ENCODE results near the gene SNAPC3.
"Not testable (repeated sequence)": the region's sequence is repeated elsewhere in the genome, so short reads cannot be mapped to it uniquely, and the experiment has no call there.

The SNAPC3 gene

DNA sequence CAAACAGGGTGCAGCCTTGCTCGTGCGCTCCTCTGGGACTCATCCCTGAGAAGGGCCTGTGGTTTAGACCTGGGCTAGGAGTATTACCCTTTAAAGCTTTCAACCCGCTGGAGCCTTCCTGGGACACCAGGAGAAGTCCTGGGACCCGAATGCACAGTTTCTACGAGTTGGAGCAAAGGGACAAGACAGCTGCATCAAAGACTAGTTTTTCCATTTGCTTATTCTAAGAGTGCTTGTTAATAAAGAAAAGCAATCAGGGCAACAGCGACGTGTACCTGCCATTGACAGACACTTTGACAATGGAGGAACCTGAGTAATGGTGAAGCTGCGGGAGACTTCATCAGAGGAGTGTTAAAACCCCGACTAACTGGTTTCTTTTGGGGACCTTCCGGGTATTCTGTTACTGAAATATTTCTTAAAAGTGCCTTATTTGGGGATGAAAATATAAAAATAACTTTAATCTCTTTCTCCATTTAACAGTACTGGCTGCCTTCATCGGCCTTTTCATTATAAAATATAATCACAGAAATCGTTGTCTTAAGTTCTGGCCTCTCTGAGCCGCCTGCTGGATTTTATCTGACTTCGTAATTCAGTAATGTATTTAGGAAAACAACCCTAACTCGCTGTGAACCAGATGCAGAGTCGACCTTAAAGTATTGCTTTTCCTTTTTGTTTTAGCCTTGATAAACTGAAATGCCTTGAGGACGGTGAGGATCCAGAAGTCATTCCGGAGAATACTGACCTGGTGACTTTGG is 732 bp downstream of the SNAPC3 start:
- DNase-seq (ENCODE audit: low read depth), result peak; percentile 76
- H3K4me3 ChIP-seq (ENCODE audit: low read length), result peak overlapping the region; percentile 87
- peak overlapping the region; percentile 95 for H3K9ac ChIP-seq (ENCODE audit: low read length)
- H3K27me3 ChIP-seq (replicated peaks; ENCODE audit: control insufficient read depth, insufficient read depth, low read length), result no peaks in the 10 kb centered on the region
- no peaks in the 10 kb centered on the region for H3K9me3 ChIP-seq (ENCODE audit: control insufficient read depth, low read length)
- H3K36me3 ChIP-seq (ENCODE audit: control insufficient read depth, insufficient read depth, low read length, severe bottlenecking), result peaks cover 22% of the 10 kb centered on the region
- peaks cover 16% of the 10 kb centered on the region for H3K4me1 ChIP-seq (ENCODE audit: control insufficient read depth, insufficient read depth, low read length)

DNA sequence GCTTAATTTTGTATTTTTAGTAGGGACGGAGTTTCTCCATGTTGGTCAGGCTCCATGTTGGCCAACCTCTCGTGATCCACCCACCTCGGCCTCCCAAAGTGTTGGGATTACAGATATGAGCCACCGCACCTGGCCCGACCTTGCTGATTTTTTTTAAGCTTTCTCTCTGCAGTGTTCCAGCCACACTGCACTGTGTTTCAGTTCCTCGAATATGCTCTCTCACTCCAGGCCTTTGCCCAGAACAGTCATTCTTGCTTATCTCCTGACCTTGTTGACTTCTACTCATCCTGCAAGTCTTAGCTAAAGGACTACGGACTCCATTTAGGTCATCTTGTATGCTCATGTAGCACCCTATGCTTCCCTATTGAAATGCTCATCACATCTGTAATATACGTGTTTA is 3.3 kb downstream of the SNAPC3 start:
- Histone ChIP-seq H3K9ac (ENCODE audit: low read length) (no peak overlapping the region), H3K9me3 (ENCODE audit: control insufficient read depth, low read length) (no peaks in the 10 kb centered on the region), H3K27me3 (replicated peaks; ENCODE audit: control insufficient read depth, insufficient read depth, low read length) (no peaks in the 10 kb centered on the region), H3K4me3 (ENCODE audit: low read length) (no peak overlapping the region), H3K4me1 (ENCODE audit: control insufficient read depth, insufficient read depth, low read length) (peaks cover 16% of the 10 kb centered on the region), H3K36me3 (ENCODE audit: control insufficient read depth, insufficient read depth, low read length, severe bottlenecking) (peaks cover 26% of the 10 kb centered on the region)
- DNase-seq (ENCODE audit: low read depth), result no peak

GRCh38 chr9:15427702-15428101 is 5.0 kb downstream of the SNAPC3 start:
- not testable (repeated sequence) for DNase-seq (ENCODE audit: low read depth); H3K9ac ChIP-seq (ENCODE audit: low read length); H3K27me3 ChIP-seq (replicated peaks; ENCODE audit: control insufficient read depth, insufficient read depth, low read length); H3K9me3 ChIP-seq (ENCODE audit: control insufficient read depth, low read length); H3K4me3 ChIP-seq (ENCODE audit: low read length)
- Histone ChIP-seq H3K36me3 (ENCODE audit: control insufficient read depth, insufficient read depth, low read length, severe bottlenecking) (peaks cover 30% of the 10 kb centered on the region), H3K4me1 (ENCODE audit: control insufficient read depth, insufficient read depth, low read length) (peaks cover 11% of the 10 kb centered on the region)

DNA sequence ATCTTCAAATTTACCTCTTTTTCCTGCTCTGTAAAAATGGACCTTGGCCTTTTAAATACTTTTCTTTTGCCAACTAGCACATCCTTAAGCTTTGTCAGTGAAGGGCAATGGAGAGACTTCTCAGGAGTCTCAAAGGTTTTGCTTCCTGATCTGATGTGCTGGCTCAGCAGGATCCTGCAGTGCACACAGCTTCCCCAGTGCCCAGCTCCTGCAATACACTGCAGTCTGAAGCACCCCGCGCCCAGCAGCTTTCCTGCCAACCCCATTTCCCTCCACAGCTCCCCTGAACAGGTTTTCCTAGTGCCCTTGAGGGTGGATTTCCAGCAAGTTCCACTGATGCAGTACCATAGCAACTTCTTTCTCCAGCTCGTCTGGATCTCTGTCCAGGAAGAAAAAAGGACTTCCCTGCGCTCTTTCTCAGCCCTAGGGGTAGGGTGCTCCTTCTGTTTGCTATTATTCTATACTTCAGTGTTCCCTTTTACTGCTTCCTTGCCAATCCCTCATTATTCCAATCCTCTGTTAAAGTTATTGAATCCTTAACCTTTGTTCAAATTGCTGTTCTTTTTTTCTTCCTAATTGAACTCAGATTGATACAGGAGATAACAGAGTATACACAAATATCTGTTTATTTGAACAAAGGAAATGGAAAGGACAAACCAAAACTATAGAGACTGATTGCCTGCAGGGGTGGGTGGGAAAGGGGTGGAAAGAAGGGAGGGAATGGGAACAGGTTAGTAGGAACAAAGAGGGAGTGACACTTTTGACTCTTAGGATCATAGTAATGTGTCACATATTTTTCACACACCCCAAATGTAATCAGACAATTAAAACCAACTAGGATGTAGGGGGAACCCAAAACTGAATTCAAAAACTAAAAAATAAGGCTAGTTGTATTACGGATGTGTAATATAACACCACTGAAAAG is 8.5 kb downstream of the SNAPC3 start:
- H3K4me3 ChIP-seq (ENCODE audit: low read length), result no peak overlapping the region
- no peaks in the 10 kb centered on the region for H3K4me1 ChIP-seq (ENCODE audit: control insufficient read depth, insufficient read depth, low read length)
- DNase-seq (ENCODE audit: low read depth), result peak; percentile 14
- H3K36me3 ChIP-seq (ENCODE audit: control insufficient read depth, insufficient read depth, low read length, severe bottlenecking), result peaks cover 38% of the 10 kb centered on the region
- no peak overlapping the region for H3K9ac ChIP-seq (ENCODE audit: low read length)
- H3K27me3 ChIP-seq (replicated peaks; ENCODE audit: control insufficient read depth, insufficient read depth, low read length), result no peaks in the 10 kb centered on the region
- H3K9me3 ChIP-seq (ENCODE audit: control insufficient read depth, low read length), result no peaks in the 10 kb centered on the region

DNA sequence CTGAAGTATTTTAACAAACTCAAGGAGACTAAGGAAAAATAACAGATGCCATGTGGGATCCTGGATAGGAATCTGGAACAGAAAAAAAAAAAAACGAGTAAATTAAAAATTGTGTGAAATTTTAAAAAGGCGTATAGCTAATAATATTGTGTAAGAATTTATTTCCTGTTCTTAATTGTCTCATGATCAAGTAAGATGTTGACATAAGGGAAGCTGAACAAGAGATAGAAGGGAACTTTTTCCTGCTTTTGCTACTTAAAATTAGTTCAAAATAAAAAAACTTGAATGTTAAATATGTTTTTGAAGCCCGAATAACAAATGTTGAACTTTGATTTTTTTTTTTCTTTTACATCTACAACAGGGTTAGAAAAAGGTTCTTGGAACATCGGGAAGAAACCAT is 10.5 kb downstream of the SNAPC3 start:
- H3K4me1 ChIP-seq (ENCODE audit: control insufficient read depth, insufficient read depth, low read length), result no peaks in the 10 kb centered on the region
- H3K9ac ChIP-seq (ENCODE audit: low read length), result no peak overlapping the region
- DNase-seq (ENCODE audit: low read depth), result no peak
- no peak overlapping the region for H3K4me3 ChIP-seq (ENCODE audit: low read length)
- no peaks in the 10 kb centered on the region for H3K9me3 ChIP-seq (ENCODE audit: control insufficient read depth, low read length)
- no peaks in the 10 kb centered on the region for H3K27me3 ChIP-seq (replicated peaks; ENCODE audit: control insufficient read depth, insufficient read depth, low read length)
- H3K36me3 ChIP-seq (ENCODE audit: control insufficient read depth, insufficient read depth, low read length, severe bottlenecking), result peaks cover 44% of the 10 kb centered on the region

GRCh38 chr9:15433661-15434060 is 11.0 kb downstream of the SNAPC3 start:
- peaks cover 45% of the 10 kb centered on the region for H3K36me3 ChIP-seq (ENCODE audit: control insufficient read depth, insufficient read depth, low read length, severe bottlenecking)
- no peak for DNase-seq (ENCODE audit: low read depth)
- no peaks in the 10 kb centered on the region for H3K27me3 ChIP-seq (replicated peaks; ENCODE audit: control insufficient read depth, insufficient read depth, low read length)
- H3K9ac ChIP-seq (ENCODE audit: low read length), result no peak overlapping the region
- no peak overlapping the region for H3K4me3 ChIP-seq (ENCODE audit: low read length)
- no peaks in the 10 kb centered on the region for H3K4me1 ChIP-seq (ENCODE audit: control insufficient read depth, insufficient read depth, low read length)
- no peaks in the 10 kb centered on the region for H3K9me3 ChIP-seq (ENCODE audit: control insufficient read depth, low read length)

- no peaks in the 10 kb centered on the region for H3K9me3 ChIP-seq (ENCODE audit: control insufficient read depth, low read length)
- no peak for DNase-seq (ENCODE audit: low read depth)
- H3K27me3 ChIP-seq (replicated peaks; ENCODE audit: control insufficient read depth, insufficient read depth, low read length), result no peaks in the 10 kb centered on the region
- H3K4me3 ChIP-seq (ENCODE audit: low read length), result no peak overlapping the region
- H3K36me3 ChIP-seq (ENCODE audit: control insufficient read depth, insufficient read depth, low read length, severe bottlenecking), result peaks cover 58% of the 10 kb centered on the region
- H3K4me1 ChIP-seq (ENCODE audit: control insufficient read depth, insufficient read depth, low read length), result no peaks in the 10 kb centered on the region
- no peak overlapping the region for H3K9ac ChIP-seq (ENCODE audit: low read length)
Observed at GRCh38 chr9:15438891-15439290, 16.2 kb downstream of the SNAPC3 start.

DNA sequence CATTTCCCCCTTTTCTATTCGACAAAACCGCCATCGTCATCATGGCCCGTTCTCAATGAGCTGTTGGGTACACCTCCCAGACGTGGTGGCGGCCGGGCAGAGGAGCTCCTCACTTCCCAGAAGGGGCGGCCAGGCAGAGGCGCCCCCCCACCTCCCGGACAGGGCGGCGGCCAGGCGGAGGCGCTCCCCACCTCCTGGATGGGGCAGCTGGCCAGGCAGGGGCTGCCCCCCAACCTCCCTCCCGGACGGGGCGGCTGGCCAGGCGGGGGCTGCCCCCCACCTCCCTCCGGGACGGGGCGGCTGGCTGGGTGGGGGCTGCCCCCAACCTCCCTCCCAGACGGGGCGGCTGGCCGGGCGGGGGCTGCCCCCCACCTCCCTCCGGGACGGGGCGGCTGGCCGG is 19.2 kb downstream of the SNAPC3 start:
- not testable (repeated sequence) for H3K4me3 ChIP-seq (ENCODE audit: low read length); DNase-seq (ENCODE audit: low read depth); H3K4me1 ChIP-seq (ENCODE audit: control insufficient read depth, insufficient read depth, low read length); H3K9ac ChIP-seq (ENCODE audit: low read length); H3K9me3 ChIP-seq (ENCODE audit: control insufficient read depth, low read length); H3K27me3 ChIP-seq (replicated peaks; ENCODE audit: control insufficient read depth, insufficient read depth, low read length)
- peaks cover 66% of the 10 kb centered on the region for H3K36me3 ChIP-seq (ENCODE audit: control insufficient read depth, insufficient read depth, low read length, severe bottlenecking)

DNA sequence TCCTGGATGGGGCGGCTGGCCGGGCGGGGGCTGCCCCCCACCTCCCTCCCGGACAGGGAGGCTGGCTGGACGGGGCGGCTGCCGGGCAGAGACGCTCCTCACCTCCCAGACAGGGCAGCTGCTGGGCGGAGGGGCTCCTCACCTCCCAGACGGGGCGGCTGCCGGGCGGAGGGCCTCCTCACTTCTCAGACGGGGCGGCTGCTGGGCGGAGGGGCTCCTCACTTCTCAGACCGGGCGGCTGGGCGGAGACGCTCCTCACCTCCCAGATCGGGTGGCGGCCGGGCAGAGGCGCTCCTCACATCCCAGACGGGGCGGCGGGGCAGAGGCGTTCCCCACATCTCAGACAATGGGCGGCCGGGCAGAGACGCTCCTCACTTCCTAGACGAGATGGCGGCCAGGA is 19.6 kb downstream of the SNAPC3 start:
- peaks cover 68% of the 10 kb centered on the region for H3K36me3 ChIP-seq (ENCODE audit: control insufficient read depth, insufficient read depth, low read length, severe bottlenecking)
- H3K9ac ChIP-seq (ENCODE audit: low read length), result not testable (repeated sequence)

DNA sequence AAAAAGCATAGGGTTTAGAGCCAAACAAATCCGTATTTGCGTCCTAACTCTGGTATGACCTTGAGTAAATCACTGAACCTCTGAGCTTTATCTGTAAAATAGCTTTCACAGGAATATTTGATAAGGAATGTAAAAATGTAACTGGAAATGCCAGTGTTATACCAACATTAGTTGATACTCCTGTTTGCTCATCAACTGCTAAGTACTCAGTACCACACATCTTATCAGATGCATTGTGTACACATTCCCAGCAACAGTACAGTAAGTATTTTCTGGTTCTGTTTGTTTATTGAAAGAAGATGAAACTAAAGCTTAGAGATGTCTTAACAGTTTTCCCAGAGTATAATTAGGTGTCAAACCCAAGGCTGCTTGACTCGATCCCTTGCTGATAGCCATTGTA is 21.5 kb downstream of the SNAPC3 start:
- H3K36me3 ChIP-seq (ENCODE audit: control insufficient read depth, insufficient read depth, low read length, severe bottlenecking), result peaks cover 74% of the 10 kb centered on the region
- H3K4me1 ChIP-seq (ENCODE audit: control insufficient read depth, insufficient read depth, low read length), result no peaks in the 10 kb centered on the region
- H3K4me3 ChIP-seq (ENCODE audit: low read length), result no peak overlapping the region
- H3K27me3 ChIP-seq (replicated peaks; ENCODE audit: control insufficient read depth, insufficient read depth, low read length), result no peaks in the 10 kb centered on the region
- no peak overlapping the region for H3K9ac ChIP-seq (ENCODE audit: low read length)
- no peak for DNase-seq (ENCODE audit: low read depth)
- H3K9me3 ChIP-seq (ENCODE audit: control insufficient read depth, low read length), result no peaks in the 10 kb centered on the region

More for the DNA sequence above, 19.6 kb downstream of the SNAPC3 start:
- not testable (repeated sequence) for H3K4me3 ChIP-seq (ENCODE audit: low read length); H3K4me1 ChIP-seq (ENCODE audit: control insufficient read depth, insufficient read depth, low read length); H3K9me3 ChIP-seq (ENCODE audit: control insufficient read depth, low read length); DNase-seq (ENCODE audit: low read depth); H3K27me3 ChIP-seq (replicated peaks; ENCODE audit: control insufficient read depth, insufficient read depth, low read length)

GRCh38 chr9:15453956-15454355 is 31.3 kb downstream of the SNAPC3 start:
- Histone ChIP-seq H3K9me3 (ENCODE audit: control insufficient read depth, low read length) (no peaks in the 10 kb centered on the region), H3K27me3 (replicated peaks; ENCODE audit: control insufficient read depth, insufficient read depth, low read length) (no peaks in the 10 kb centered on the region), H3K36me3 (ENCODE audit: control insufficient read depth, insufficient read depth, low read length, severe bottlenecking) (peaks cover 89% of the 10 kb centered on the region), H3K9ac (ENCODE audit: low read length) (no peak overlapping the region), H3K4me1 (ENCODE audit: control insufficient read depth, insufficient read depth, low read length) (no peaks in the 10 kb centered on the region), H3K4me3 (ENCODE audit: low read length) (no peak overlapping the region)
- no peak for DNase-seq (ENCODE audit: low read depth)

All from adipocyte (in vitro differentiated cells).